Liver (tissue), 9 donors: ENCODE results near the gene E2F2. TPM values are rescaled to one million over a fixed set of nuclear protein-coding genes. Genes with fewer than 3 reads are reported as not detected.

ENCODE experiments used
- DNase-seq: peaks from one replicate; pipeline ENCODE4 v3.0.0-alpha.2; 2017; ENCODE audit warnings: low spot score
- H3K27ac ChIP-seq, 2 donors: one replicate each; pipeline ENCODE4 v1.7.0; 2013; ENCODE audit warnings: inconsistent platforms in 2 of 2, low read length in 2 of 2, control low read depth in 1 of 2, low read depth in 1 of 2, mild to moderate bottlenecking in 1 of 2
- H3K27me3 ChIP-seq, 4 donors: one replicate each; pipeline versions ENCODE4 v1.6.1 to v1.7.0; 2013; ENCODE audit warnings: low read length in 3 of 4, inconsistent platforms in 1 of 4, mild to moderate bottlenecking in 1 of 4, moderate library complexity in 1 of 4; ENCODE audit not compliant: control insufficient read depth in 4 of 4, insufficient read depth in 4 of 4
- H3K36me3 ChIP-seq, 4 donors: one replicate each; pipeline versions ENCODE4 v1.6.1 to v1.7.0; 2013; ENCODE audit warnings: low read length in 3 of 4, mild to moderate bottlenecking in 3 of 4, low read depth in 1 of 4, moderate library complexity in 1 of 4; ENCODE audit not compliant: control insufficient read depth in 4 of 4, insufficient read depth in 3 of 4
- H3K4me1 ChIP-seq, 4 donors: one replicate each; pipeline versions ENCODE4 v1.6.1 to v1.7.0; 2013; ENCODE audit warnings: low read length in 3 of 4, mild to moderate bottlenecking in 3 of 4, moderate library complexity in 1 of 4; ENCODE audit not compliant: control insufficient read depth in 4 of 4, insufficient read depth in 4 of 4
- H3K4me3 ChIP-seq, 3 donors: one replicate each; pipeline versions ENCODE4 v1.6.1 to v1.7.0; 2013; ENCODE audit warnings: low read length in 3 of 3, control low read depth in 1 of 3, low read depth in 1 of 3, mild to moderate bottlenecking in 1 of 3
- H3K9ac ChIP-seq, 2 donors: one replicate each; pipeline ENCODE4 v1.7.0; 2013; ENCODE audit warnings: low read length in 2 of 2, mild to moderate bottlenecking in 2 of 2, moderate library complexity in 2 of 2, control low read depth in 1 of 2, low read depth in 1 of 2
- H3K9me3 ChIP-seq, 4 donors: one replicate each; pipeline versions ENCODE4 v1.6.1 to v1.7.0; 2013; ENCODE audit warnings: low read length in 3 of 4; ENCODE audit not compliant: control insufficient read depth in 4 of 4
- CTCF ChIP-seq: fragments of 150-350 bp; IDR thresholded peaks from 2 replicates; pipeline ENCODE4 v1.5.1; 2017; ENCODE audit warnings: improper control_type of control experiment, low read depth, low read length; ENCODE audit not compliant: missing input control
- EGR1 ChIP-seq, 2 donors: IDR thresholded peaks; 2 replicates each; pipeline ENCODE4 v1.6.1; 2016 to 2018; ENCODE audit warnings: antibody characterized with exemption in 2 of 2, low read depth in 2 of 2
- FOXA1 ChIP-seq: IDR thresholded peaks from 2 replicates; pipeline ENCODE4 v1.6.1; 2016; ENCODE audit warnings: antibody characterized with exemption
- FOXA2 ChIP-seq: IDR thresholded peaks from 2 replicates; pipeline ENCODE4 v1.6.1; 2016; ENCODE audit warnings: antibody characterized with exemption
- GABPA ChIP-seq, 2 donors: IDR thresholded peaks in 1 of 2; conservative IDR thresholded peaks in 1 of 2; 2 replicates each; pipeline ENCODE4 v1.6.1; 2016; ENCODE audit warnings: antibody characterized with exemption in 2 of 2, mild to moderate bottlenecking in 1 of 2, moderate library complexity in 1 of 2
- HNF4A ChIP-seq, 2 donors: conservative IDR thresholded peaks; 2 replicates each; pipeline ENCODE4 v1.6.1; 2016; ENCODE audit warnings: antibody characterized with exemption in 2 of 2, mild to moderate bottlenecking in 2 of 2
- HNF4G ChIP-seq: IDR thresholded peaks from 2 replicates; pipeline ENCODE4 v1.6.1; 2016; ENCODE audit warnings: antibody characterized with exemption
- JUND ChIP-seq, 2 donors: IDR thresholded peaks; 2 replicates each; pipeline ENCODE4 v1.6.1; 2016; ENCODE audit warnings: antibody characterized with exemption in 2 of 2
- NR2F2 ChIP-seq: IDR thresholded peaks from 2 replicates; pipeline ENCODE4 v1.6.1; 2016; ENCODE audit warnings: antibody characterized with exemption
- RAD21 ChIP-seq, 2 donors: IDR thresholded peaks; 2 replicates each; pipeline ENCODE4 v1.6.1; 2016; ENCODE audit warnings: antibody characterized with exemption in 2 of 2, mild to moderate bottlenecking in 2 of 2
- RXRA ChIP-seq, 2 donors: IDR thresholded peaks; 2 replicates each; pipeline ENCODE4 v1.6.1; 2017 to 2018; ENCODE audit warnings: antibody characterized with exemption in 2 of 2, mild to moderate bottlenecking in 1 of 2
- SP1 ChIP-seq: IDR thresholded peaks from 2 replicates; pipeline ENCODE4 v1.6.1; 2018; ENCODE audit warnings: antibody characterized with exemption, mild to moderate bottlenecking
- TAF1 ChIP-seq: conservative IDR thresholded peaks from 2 replicates; pipeline ENCODE4 v1.6.1; 2016; ENCODE audit warnings: antibody characterized with exemption, mild to moderate bottlenecking
- YY1 ChIP-seq: IDR thresholded peaks from 2 replicates; pipeline ENCODE4 v1.6.1; 2016; ENCODE audit warnings: antibody characterized with exemption, mild to moderate bottlenecking
- WGBS: extraction: QIAGEN DNeasy Blood & Tissue Kit; methylation state at CpG from one replicate; pipeline ENCODE4 v1.1.7; 2013; 5-methylcytosine and 5-hydroxymethylcytosine counted together
- polyA plus RNA-seq, 2 donors: library from polyadenylated mRNA; stranded (reverse) in 1 of 2; unstranded in 1 of 2; fragments of 200-250 nt in 1 of 2; fragments of >200 nt in 1 of 2; fragmentation: Nextera tagmentation in 1 of 2; extraction: Ambion mirVana in 1 of 2; gene quantifications; one replicate each; pipeline versions ENCODE4 v1.2.1 to v1.2.3, GENCODE V29; 2013 to 2015
- total RNA-seq, 2 donors: library from RNA; depleted of rRNA; stranded (reverse); fragments of >200 nt; gene quantifications; one replicate each; pipeline ENCODE4 v1.2.3, GENCODE V29; 2014
- TF ChIP-seq, protein P1 (sequence below): IDR thresholded peaks from 2 replicates; pipeline ENCODE4 v1.6.1; 2016; ENCODE audit warnings: antibody characterized with exemption, mild to moderate bottlenecking
- TF ChIP-seq, protein P2 (sequence below): IDR thresholded peaks from 2 replicates; pipeline ENCODE4 v1.6.1; 2016; ENCODE audit warnings: antibody characterized with exemption
- TF ChIP-seq, protein P3 (sequence below): IDR thresholded peaks from 2 replicates; pipeline ENCODE4 v1.6.1; 2016; ENCODE audit warnings: antibody characterized with exemption
- TF ChIP-seq, protein P4 (sequence below): IDR thresholded peaks from 2 replicates; pipeline ENCODE4 v1.6.1; 2016; ENCODE audit warnings: antibody characterized with exemption
- donor health status: healthy.
- donor health status: healthy.
- donor health status: healthy.
- donor health status: healthy.
- donor health status: healthy.

The E2F2 gene
- total and polyA plus RNA-seq, 4 donors: 0.08 to 79.9 (median 0.44) TPM

DNA sequence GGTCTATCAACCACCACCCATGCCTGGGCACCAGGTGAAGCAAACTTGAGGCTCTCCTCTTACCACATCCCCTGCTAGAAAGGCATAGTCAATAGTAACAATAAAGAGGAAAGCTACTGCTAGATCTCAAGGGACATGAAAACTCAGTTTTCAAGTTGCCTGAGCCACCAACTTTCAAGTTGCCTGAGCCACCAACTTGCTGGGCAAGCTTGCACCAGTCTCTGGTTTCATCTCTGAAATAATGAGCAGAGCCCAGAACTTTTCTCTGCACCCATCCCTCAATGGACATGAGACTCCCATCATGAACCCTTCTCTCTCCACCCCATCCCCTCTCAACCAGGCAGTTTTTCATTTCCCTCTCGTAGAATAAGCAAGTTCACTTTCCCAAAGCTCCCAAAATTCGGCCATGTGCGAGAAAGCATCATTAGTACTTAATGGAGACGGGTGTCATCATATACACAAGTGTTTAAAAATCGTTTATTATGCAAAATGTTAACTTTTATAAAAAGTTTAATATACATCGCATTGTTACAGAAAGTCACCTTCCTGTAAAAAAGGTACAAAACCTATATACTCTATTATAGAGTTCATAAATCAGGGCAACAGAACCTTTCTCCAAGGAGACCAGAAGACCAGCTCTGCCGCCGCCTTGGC, 26.6 kb upstream of the E2F2 start:
- 59% methylated on average over 8 of the region's 8 CpGs for WGBS
- Histone ChIP-seq H3K9ac (peak overlapping the region; percentile 20 to 67), H3K4me1 (peaks cover 0 to 38% (median 21%) of the 10 kb centered on the region in 4 donors), H3K27me3 (no peaks in the 10 kb centered on the region), H3K4me3 (peak overlapping the region; percentile 46 to 85 (median 67)), H3K27ac (peak overlapping the region; percentile 81 to 87), H3K36me3 (no peaks in the 10 kb centered on the region), H3K9me3 (no peaks in the 10 kb centered on the region)
- DNase-seq: no peak
- TF ChIP-seq YY1 (no peak), SP1 (no peak), HNF4A (conservative IDR thresholded peaks at IDR 0.05) (no peak), HNF4G (no peak), CTCF (no peak), RAD21 (IDR thresholded peaks at IDR 0.05) (no peak), TAF1 (no peak), GABPA (IDR thresholded peaks at IDR 0.05 in 1 of 2, conservative IDR thresholded peaks at IDR 0.05 in 1 of 2) (no peak), RXRA (IDR thresholded peaks at IDR 0.05) (no peak), NR2F2 (no peak), FOXA1 (no peak), JUND (IDR thresholded peaks at IDR 0.05) (no peak), FOXA2 (no peak), EGR1 (IDR thresholded peaks at IDR 0.05; ENCODE audit: low read depth in 2 of 2) (no peak)
- TF ChIP-seq, protein P1, sequence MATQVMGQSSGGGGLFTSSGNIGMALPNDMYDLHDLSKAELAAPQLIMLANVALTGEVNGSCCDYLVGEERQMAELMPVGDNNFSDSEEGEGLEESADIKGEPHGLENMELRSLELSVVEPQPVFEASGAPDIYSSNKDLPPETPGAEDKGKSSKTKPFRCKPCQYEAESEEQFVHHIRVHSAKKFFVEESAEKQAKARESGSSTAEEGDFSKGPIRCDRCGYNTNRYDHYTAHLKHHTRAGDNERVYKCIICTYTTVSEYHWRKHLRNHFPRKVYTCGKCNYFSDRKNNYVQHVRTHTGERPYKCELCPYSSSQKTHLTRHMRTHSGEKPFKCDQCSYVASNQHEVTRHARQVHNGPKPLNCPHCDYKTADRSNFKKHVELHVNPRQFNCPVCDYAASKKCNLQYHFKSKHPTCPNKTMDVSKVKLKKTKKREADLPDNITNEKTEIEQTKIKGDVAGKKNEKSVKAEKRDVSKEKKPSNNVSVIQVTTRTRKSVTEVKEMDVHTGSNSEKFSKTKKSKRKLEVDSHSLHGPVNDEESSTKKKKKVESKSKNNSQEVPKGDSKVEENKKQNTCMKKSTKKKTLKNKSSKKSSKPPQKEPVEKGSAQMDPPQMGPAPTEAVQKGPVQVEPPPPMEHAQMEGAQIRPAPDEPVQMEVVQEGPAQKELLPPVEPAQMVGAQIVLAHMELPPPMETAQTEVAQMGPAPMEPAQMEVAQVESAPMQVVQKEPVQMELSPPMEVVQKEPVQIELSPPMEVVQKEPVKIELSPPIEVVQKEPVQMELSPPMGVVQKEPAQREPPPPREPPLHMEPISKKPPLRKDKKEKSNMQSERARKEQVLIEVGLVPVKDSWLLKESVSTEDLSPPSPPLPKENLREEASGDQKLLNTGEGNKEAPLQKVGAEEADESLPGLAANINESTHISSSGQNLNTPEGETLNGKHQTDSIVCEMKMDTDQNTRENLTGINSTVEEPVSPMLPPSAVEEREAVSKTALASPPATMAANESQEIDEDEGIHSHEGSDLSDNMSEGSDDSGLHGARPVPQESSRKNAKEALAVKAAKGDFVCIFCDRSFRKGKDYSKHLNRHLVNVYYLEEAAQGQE: no peak
- TF ChIP-seq, protein P2, sequence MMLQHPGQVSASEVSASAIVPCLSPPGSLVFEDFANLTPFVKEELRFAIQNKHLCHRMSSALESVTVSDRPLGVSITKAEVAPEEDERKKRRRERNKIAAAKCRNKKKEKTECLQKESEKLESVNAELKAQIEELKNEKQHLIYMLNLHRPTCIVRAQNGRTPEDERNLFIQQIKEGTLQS: no peak
- TF ChIP-seq, protein P3, sequence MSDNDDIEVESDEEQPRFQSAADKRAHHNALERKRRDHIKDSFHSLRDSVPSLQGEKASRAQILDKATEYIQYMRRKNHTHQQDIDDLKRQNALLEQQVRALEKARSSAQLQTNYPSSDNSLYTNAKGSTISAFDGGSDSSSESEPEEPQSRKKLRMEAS: no peak
- TF ChIP-seq, protein P4, sequence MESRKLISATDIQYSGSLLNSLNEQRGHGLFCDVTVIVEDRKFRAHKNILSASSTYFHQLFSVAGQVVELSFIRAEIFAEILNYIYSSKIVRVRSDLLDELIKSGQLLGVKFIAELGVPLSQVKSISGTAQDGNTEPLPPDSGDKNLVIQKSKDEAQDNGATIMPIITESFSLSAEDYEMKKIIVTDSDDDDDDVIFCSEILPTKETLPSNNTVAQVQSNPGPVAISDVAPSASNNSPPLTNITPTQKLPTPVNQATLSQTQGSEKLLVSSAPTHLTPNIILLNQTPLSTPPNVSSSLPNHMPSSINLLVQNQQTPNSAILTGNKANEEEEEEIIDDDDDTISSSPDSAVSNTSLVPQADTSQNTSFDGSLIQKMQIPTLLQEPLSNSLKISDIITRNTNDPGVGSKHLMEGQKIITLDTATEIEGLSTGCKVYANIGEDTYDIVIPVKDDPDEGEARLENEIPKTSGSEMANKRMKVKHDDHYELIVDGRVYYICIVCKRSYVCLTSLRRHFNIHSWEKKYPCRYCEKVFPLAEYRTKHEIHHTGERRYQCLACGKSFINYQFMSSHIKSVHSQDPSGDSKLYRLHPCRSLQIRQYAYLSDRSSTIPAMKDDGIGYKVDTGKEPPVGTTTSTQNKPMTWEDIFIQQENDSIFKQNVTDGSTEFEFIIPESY: no peak
